ENCODE results near the gene GHR.

- TF ChIP-seq ZNF274 (IDR thresholded peaks at IDR 0.05; ENCODE audit: low read depth, low read length) (no peak), YY1 (IDR thresholded peaks at IDR 0.05; ENCODE audit: insufficient read depth, insufficient read length) (no peak)
Measured at GRCh38 chr5:42531611-42532010, 108.4 kb downstream of the GHR start.

Measured in NT2/D1 (cell line).